K562 (cell line): ENCODE results near the gene USPL1.

ENCODE experiments used
- RAD21 ChIP-seq, 2 experiments: fragments of 250-450 bp in 1 of 2; fragments of 450-650 bp in 1 of 2; sonication (Bioruptor Pico) in 1 of 2; formaldehyde crosslinking in 1 of 2; IDR thresholded peaks in 1 of 2; conservative IDR thresholded peaks in 1 of 2; 2 replicates each; pipeline versions ENCODE4 v1.4.0 to v1.8.0; 2020 to 2022; ENCODE audit warnings: mild to moderate bottlenecking in 2 of 2, moderate library complexity in 1 of 2
- TAF1 ChIP-seq: IDR thresholded peaks from 2 replicates; pipeline ENCODE4 v1.6.1; 2011; ENCODE audit warnings: mild to moderate bottlenecking, low read length, moderate library complexity; ENCODE audit not compliant: insufficient read depth, control insufficient read depth, severe bottlenecking; ENCODE audit errors: extremely low read depth
- ZBED1 ChIP-seq: IDR thresholded peaks from 2 replicates; pipeline ENCODE4 v1.6.1; 2014
- ZNF239 ChIP-seq: fragments of 250-450 bp; sonication (Bioruptor Pico); IDR thresholded peaks from 2 replicates; pipeline ENCODE4 v1.4.0; 2020; ENCODE audit warnings: mild to moderate bottlenecking
- TF ChIP-seq, protein P1 (sequence below), 3 experiments: IDR thresholded peaks in 2 of 3; conservative IDR thresholded peaks in 1 of 3; 2 replicates each; pipeline ENCODE4 v1.5.1; 2011 to 2012; ENCODE audit warnings: low read length in 3 of 3, mild to moderate bottlenecking in 3 of 3, control low read depth in 2 of 3, improper control_type of control experiment in 1 of 3, inconsistent platforms in 1 of 3, low read depth in 1 of 3, mixed read lengths in 1 of 3, moderate library complexity in 1 of 3; ENCODE audit not compliant: insufficient read depth in 2 of 3
- TF ChIP-seq, protein P2 (sequence below): sonication (generic); formaldehyde crosslinking; IDR thresholded peaks from 2 replicates; pipeline ENCODE4 v1.8.0; 2022; ENCODE audit warnings: mild to moderate bottlenecking, low read depth, missing genetic modification reagents

DNA sequence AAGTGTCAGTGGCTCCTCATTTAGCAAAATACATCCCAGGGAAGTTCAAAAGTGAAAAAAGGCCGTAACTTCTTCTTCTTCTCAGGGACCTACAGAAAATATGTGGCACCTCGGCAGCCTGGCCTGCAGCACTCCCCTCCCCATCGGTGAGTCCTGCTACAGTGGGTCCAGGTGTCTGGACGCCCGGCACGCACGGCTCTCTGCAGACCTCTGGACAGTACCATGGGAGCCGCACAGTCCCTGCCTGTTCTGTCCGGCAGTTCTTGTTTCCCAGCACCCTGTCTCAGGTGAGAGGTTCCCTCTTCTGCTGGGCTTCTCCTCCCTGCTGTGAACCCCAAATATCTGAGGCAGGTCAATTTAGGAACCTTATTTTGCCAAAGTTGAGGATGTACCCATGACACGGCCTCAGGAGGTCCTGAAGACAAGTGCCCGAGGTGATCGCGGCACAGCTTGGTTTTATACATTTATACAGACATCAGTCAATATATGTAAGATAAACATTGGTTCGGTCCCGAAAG, 80.8 kb downstream of the USPL1 start:
- TF ChIP-seq TAF1, result no peak
- no peak for TF ChIP-seq RAD21 (CRISPR knock-in tag; conservative IDR thresholded peaks at IDR 0.05 in 1 of 2, IDR thresholded peaks at IDR 0.05 in 1 of 2)
- TF ChIP-seq, protein P1, sequence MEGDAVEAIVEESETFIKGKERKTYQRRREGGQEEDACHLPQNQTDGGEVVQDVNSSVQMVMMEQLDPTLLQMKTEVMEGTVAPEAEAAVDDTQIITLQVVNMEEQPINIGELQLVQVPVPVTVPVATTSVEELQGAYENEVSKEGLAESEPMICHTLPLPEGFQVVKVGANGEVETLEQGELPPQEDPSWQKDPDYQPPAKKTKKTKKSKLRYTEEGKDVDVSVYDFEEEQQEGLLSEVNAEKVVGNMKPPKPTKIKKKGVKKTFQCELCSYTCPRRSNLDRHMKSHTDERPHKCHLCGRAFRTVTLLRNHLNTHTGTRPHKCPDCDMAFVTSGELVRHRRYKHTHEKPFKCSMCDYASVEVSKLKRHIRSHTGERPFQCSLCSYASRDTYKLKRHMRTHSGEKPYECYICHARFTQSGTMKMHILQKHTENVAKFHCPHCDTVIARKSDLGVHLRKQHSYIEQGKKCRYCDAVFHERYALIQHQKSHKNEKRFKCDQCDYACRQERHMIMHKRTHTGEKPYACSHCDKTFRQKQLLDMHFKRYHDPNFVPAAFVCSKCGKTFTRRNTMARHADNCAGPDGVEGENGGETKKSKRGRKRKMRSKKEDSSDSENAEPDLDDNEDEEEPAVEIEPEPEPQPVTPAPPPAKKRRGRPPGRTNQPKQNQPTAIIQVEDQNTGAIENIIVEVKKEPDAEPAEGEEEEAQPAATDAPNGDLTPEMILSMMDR (IDR thresholded peaks at IDR 0.05 in 2 of 3, conservative IDR thresholded peaks at IDR 0.05 in 1 of 3; ENCODE audit: insufficient read depth in 2 of 3, low read depth in 1 of 3, low read length in 3 of 3), result no peak
- TF ChIP-seq, protein P2, sequence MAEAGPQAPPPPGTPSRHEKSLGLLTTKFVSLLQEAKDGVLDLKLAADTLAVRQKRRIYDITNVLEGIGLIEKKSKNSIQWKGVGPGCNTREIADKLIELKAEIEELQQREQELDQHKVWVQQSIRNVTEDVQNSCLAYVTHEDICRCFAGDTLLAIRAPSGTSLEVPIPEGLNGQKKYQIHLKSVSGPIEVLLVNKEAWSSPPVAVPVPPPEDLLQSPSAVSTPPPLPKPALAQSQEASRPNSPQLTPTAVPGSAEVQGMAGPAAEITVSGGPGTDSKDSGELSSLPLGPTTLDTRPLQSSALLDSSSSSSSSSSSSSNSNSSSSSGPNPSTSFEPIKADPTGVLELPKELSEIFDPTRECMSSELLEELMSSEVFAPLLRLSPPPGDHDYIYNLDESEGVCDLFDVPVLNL, result no peak
- no peak for TF ChIP-seq ZNF239 (CRISPR knock-in tag)
- TF ChIP-seq ZBED1, result no peak
